Hepatocyte (in vitro differentiated cells): ENCODE results near the gene CEL. TPM values are rescaled to one million over a fixed set of nuclear protein-coding genes. Genes with fewer than 3 reads are reported as not detected.

Experiments
- DNase-seq: peaks from one replicate; pipeline ENCODE4 v3.0.0-alpha.2; 2016; ENCODE audit warnings: low spot score
- H2AFZ ChIP-seq: fragments of 200-600 bp; sonication (generic); 2 replicates; pipeline ENCODE4 v1.6.0; 2016; ENCODE audit warnings: antibody characterized with exemption, mild to moderate bottlenecking
- H3K27ac ChIP-seq: fragments of 200-600 bp; sonication (generic); 2 replicates; pipeline ENCODE4 v1.5.1; 2016; ENCODE audit warnings: mild to moderate bottlenecking
- H3K27me3 ChIP-seq: fragments of 200-600 bp; sonication (generic); 2 replicates; pipeline ENCODE4 v1.6.1; 2016
- H3K36me3 ChIP-seq: fragments of 200-600 bp; sonication (generic); replicated peaks from 2 replicates; pipeline ENCODE4 v1.5.1; 2016; ENCODE audit warnings: low read depth; ENCODE audit not compliant: insufficient read depth
- H3K4me1 ChIP-seq: fragments of 200-600 bp; sonication (generic); 2 replicates; pipeline ENCODE4 v1.5.1; 2016; ENCODE audit warnings: mild to moderate bottlenecking, moderate library complexity; ENCODE audit not compliant: insufficient read depth
- H3K4me2 ChIP-seq: fragments of 200-600 bp; sonication (generic); 2 replicates; pipeline ENCODE4 v1.6.0; 2016
- H3K4me3 ChIP-seq: fragments of 200-600 bp; sonication (generic); 2 replicates; pipeline ENCODE4 v1.5.1; 2016; ENCODE audit warnings: mild to moderate bottlenecking
- H3K79me2 ChIP-seq: fragments of 200-600 bp; sonication (generic); 2 replicates; pipeline ENCODE4 v1.6.0; 2017; ENCODE audit warnings: mild to moderate bottlenecking
- H3K9me2 ChIP-seq: fragments of 200-600 bp; sonication (generic); replicated peaks from 2 replicates; pipeline ENCODE4 v1.6.0; 2017; ENCODE audit warnings: mild to moderate bottlenecking; ENCODE audit not compliant: insufficient read depth
- H3K9me3 ChIP-seq: fragments of 200-600 bp; sonication (generic); 2 replicates; pipeline ENCODE4 v1.5.1; 2016; ENCODE audit warnings: low read depth, mild to moderate bottlenecking
- H4K20me1 ChIP-seq: fragments of 200-600 bp; sonication (generic); 2 replicates; pipeline ENCODE4 v1.6.0; 2016; ENCODE audit warnings: mild to moderate bottlenecking; ENCODE audit not compliant: insufficient read depth, poor library complexity, severe bottlenecking
- EZH2 ChIP-seq: fragments of 200-600 bp; sonication (generic); IDR thresholded peaks from 2 replicates; pipeline ENCODE4 v1.6.1; 2016; ENCODE audit warnings: antibody characterized with exemption, mild to moderate bottlenecking, borderline replicate concordance
- EZH2phosphoT487 ChIP-seq: fragments of 200-600 bp; sonication (generic); IDR thresholded peaks from one replicate; pipeline ENCODE4 v1.6.1; 2018; ENCODE audit warnings: antibody characterized with exemption, mild to moderate bottlenecking, low read depth, moderate library complexity; ENCODE audit not compliant: unreplicated experiment, severe bottlenecking
- WGBS: methylation state at CpG from one replicate; pipeline ENCODE4 v1.1.6; 2016; ENCODE audit warnings: low lambda C conversion rate; ENCODE audit errors: missing lambda C conversion rate; 5-methylcytosine and 5-hydroxymethylcytosine counted together
- polyA plus RNA-seq: library from polyadenylated mRNA; unstranded; fragments of >200 nt; fragmentation: Nextera tagmentation; extraction: Ambion mirVana; gene quantifications from 2 replicates; pipeline ENCODE4 v1.2.1, GENCODE V29; 2016
- total RNA-seq: library from RNA; depleted of rRNA; stranded (reverse); fragments of >200 nt; gene quantifications from 2 replicates; pipeline ENCODE4 v1.2.3, GENCODE V29; 2014
- TF ChIP-seq, protein P1 (sequence below): fragments of 200-600 bp; sonication (generic); IDR thresholded peaks from 2 replicates; pipeline ENCODE4 v1.5.1; 2016; ENCODE audit warnings: antibody characterized with exemption, mild to moderate bottlenecking; ENCODE audit not compliant: poor library complexity

The CEL gene
- total and polyA plus RNA-seq, 2 experiments from 2014 or later, result 4.4 to 5.9 TPM

DNA sequence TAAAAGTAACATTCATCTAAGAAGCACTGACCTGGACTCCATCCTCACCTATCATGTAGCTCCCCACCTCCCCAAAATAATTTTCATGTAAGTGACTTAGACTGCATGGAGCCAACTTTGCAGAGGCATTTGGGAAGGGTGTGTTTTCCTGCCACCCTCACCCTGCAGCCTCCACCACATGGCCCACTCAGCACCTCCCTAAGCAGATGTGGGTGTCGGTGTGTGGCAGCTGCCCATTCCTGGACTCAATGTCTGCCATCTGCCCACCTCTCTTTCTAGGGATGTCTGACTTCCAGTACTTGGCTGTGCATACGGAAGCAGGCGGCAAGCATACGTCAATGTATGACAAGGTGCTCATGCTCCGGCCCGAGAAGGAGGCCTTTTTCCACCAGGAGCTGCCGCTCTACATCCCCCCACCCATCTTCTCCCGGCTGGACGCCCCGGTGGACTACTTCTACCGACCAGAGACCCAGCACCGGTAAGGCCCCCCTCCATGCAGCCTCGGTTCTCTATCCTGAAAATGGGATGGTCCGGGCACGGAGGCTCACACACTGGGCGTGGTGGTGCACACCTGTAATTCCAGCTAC, 18.2 kb upstream of the CEL start:
- WGBS, result 98% methylated on average over 16 of the region's 16 CpGs
- Histone ChIP-seq H3K9me2 (no peaks in the 10 kb centered on the region), H4K20me1 (peaks cover 9% of the 10 kb centered on the region), H3K27me3 (no peaks in the 10 kb centered on the region), H3K9me3 (no peaks in the 10 kb centered on the region), H3K4me3 (no peak overlapping the region), H3K27ac (no peak overlapping the region), H3K4me2 (no peak overlapping the region), H3K36me3 (no peaks in the 10 kb centered on the region), H3K4me1 (no peaks in the 10 kb centered on the region), H3K79me2 (peaks cover 38% of the 10 kb centered on the region), H2AFZ (no peak overlapping the region)
- no peak for DNase-seq
- TF ChIP-seq EZH2phosphoT487 (no peak), EZH2 (no peak)
- TF ChIP-seq, protein P1, sequence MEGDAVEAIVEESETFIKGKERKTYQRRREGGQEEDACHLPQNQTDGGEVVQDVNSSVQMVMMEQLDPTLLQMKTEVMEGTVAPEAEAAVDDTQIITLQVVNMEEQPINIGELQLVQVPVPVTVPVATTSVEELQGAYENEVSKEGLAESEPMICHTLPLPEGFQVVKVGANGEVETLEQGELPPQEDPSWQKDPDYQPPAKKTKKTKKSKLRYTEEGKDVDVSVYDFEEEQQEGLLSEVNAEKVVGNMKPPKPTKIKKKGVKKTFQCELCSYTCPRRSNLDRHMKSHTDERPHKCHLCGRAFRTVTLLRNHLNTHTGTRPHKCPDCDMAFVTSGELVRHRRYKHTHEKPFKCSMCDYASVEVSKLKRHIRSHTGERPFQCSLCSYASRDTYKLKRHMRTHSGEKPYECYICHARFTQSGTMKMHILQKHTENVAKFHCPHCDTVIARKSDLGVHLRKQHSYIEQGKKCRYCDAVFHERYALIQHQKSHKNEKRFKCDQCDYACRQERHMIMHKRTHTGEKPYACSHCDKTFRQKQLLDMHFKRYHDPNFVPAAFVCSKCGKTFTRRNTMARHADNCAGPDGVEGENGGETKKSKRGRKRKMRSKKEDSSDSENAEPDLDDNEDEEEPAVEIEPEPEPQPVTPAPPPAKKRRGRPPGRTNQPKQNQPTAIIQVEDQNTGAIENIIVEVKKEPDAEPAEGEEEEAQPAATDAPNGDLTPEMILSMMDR, result no peak

DNA sequence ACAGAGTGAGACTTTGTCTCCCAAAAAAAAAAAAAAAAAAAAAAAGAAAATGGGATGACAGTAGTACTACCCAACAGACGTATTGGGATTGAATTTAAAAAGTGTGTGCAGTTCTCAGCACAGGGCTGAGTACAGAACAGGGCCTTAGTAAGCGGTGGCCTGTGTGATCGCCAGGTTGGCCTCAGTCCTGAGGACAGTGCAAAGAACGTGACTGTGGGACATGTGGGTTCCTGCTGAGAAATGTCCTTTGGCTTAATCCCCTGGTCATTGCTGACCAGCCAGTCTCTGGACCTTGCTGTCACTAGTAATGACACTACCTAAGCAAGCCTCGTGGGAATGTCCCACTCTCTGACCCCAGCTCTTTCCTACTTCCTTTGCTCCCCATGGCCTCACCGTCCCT, 17.7 kb upstream of the CEL start:
- DNase-seq, result no peak
- Histone ChIP-seq H3K27ac (no peak overlapping the region), H3K79me2 (peaks cover 33% of the 10 kb centered on the region), H3K27me3 (no peaks in the 10 kb centered on the region), H4K20me1 (peaks cover 9% of the 10 kb centered on the region), H2AFZ (no peak overlapping the region), H3K9me3 (no peaks in the 10 kb centered on the region), H3K36me3 (no peaks in the 10 kb centered on the region), H3K9me2 (no peaks in the 10 kb centered on the region), H3K4me1 (no peaks in the 10 kb centered on the region), H3K4me2 (no peak overlapping the region), H3K4me3 (no peak overlapping the region)
- over 99% methylated on average over 6 of the region's 6 CpGs for WGBS
- TF ChIP-seq, protein P1, result no peak
- TF ChIP-seq EZH2phosphoT487 (no peak), EZH2 (no peak)

DNA sequence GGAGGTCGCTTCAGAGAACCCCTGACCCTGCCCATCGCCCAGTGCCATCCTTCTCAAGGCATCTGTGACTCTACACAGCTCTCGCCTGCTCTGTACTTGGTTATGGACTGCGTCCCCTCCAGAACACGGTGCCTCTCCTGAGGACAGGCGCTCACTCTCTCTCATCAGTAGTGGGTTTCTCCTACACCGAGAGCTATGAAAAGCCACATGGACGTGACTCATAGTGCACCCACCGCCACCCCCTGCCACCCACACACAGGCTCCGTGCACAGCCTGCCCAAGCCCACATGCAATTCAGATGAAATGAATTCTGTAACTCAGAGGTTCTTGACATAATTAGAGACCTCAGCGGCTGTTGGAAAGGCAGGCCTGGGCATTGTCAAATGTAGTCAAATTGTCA, 17.1 kb upstream of the CEL start:
- no peak overlapping the region for H3K27ac ChIP-seq
- H3K79me2 ChIP-seq, result peaks cover 27% of the 10 kb centered on the region
- H3K9me3 ChIP-seq, result no peaks in the 10 kb centered on the region
- H3K4me1 ChIP-seq, result no peaks in the 10 kb centered on the region
- H3K9me2 ChIP-seq, result no peaks in the 10 kb centered on the region
- H3K4me3 ChIP-seq, result no peak overlapping the region
- DNase-seq, result no peak
- TF ChIP-seq EZH2 (no peak), EZH2phosphoT487 (no peak)
- TF ChIP-seq, protein P1, result no peak
- peaks cover 9% of the 10 kb centered on the region for H4K20me1 ChIP-seq
- 95% methylated on average over 8 of the region's 11 CpGs for WGBS
- no peaks in the 10 kb centered on the region for H3K27me3 ChIP-seq
- H3K4me2 ChIP-seq, result no peak overlapping the region
- no peaks in the 10 kb centered on the region for H3K36me3 ChIP-seq
- H2AFZ ChIP-seq, result no peak overlapping the region
